H1 (cell line): ENCODE measurements around the gene PRX. TPM values are rescaled to one million over a fixed set of nuclear protein-coding genes. Genes with fewer than 3 reads are reported as not detected.

ENCODE experiments used
- GABPA ChIP-seq: IDR thresholded peaks from 2 replicates; pipeline ENCODE4 v1.6.1; 2011; ENCODE audit warnings: mild to moderate bottlenecking, low read length, moderate library complexity, borderline replicate concordance; ENCODE audit not compliant: insufficient read depth
- GTF2F1 ChIP-seq: IDR thresholded peaks from 2 replicates; pipeline ENCODE4 v1.6.1; 2012; ENCODE audit warnings: low read depth, low read length, improper control_type of control experiment, borderline replicate concordance
- NRF1 ChIP-seq: IDR thresholded peaks from 2 replicates; pipeline ENCODE4 v1.6.1; 2011; ENCODE audit warnings: mild to moderate bottlenecking, low read depth, low read length, improper control_type of control experiment
- SAP30 ChIP-seq: fragments of 300-600 bp; sonication (generic); IDR thresholded peaks from 2 replicates; pipeline ENCODE4 v1.7.1; 2012; ENCODE audit warnings: low read length, moderate library complexity, mild to moderate bottlenecking, inconsistent platforms; ENCODE audit not compliant: insufficient read depth, insufficient replicate concordance
- polyA plus RNA-seq, 7 experiments: library from polyadenylated mRNA; depleted of rRNA in 3 of 7; stranded (reverse) in 5 of 7; unstranded in 2 of 7; fragments of >200 nt in 5 of 7; fragments of 200-250 nt in 2 of 7; gene quantifications; 1 replicate in 5 of 7; 2 replicates in 1 of 7; 4 replicates in 1 of 7; pipeline versions ENCODE4 v1.2.1 to v1.2.3, GENCODE V29; 2011 to 2013; ENCODE audit warnings: missing spikeins in 2 of 7, mixed read lengths in 2 of 7
- total RNA-seq: library from RNA; stranded (reverse); fragmentation: NEBNext Ultra II Directional; extraction: Animal tissue kit (Norgen Biotek cat#: 25700); gene quantifications from 2 replicates; pipeline ENCODE4 v1.2.1, GENCODE V29; 2021
- TF ChIP-seq, protein P1 (sequence below): IDR thresholded peaks from 2 replicates; pipeline ENCODE4 v1.6.1; 2011; ENCODE audit warnings: low read depth, mild to moderate bottlenecking, low read length; ENCODE audit not compliant: insufficient read depth

The PRX gene
- total and polyA plus RNA-seq, 2 of the 8 experiments (the other 6 are each of a cell fraction or from before 2014, with no cell fraction given), result 2.8 to 5.8 TPM

DNA sequence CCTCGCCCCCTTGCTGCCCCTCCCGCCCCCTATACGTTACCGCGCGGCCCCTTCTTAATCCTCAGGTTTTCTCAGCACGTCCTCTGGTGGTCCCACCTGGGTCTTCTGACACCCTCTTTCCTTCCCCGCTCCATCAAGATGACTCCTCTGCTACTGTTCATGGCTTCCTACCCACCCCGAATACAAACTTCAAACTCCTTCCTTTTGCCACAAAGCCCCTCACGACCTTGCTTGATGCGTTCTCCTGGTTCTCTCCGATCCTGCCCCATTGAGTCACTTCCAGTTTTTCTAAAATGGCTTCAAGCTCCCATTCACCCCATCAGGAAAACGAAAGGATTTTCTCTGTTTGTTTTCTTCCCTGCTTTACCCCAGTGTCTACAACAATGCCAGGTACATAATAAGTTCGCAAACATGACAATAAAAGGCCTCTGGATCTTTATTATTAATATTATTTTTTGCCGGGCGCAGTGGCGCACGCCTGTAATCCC lies 31.7 kb upstream of the PRX start (continued):
- TF ChIP-seq GTF2F1 (no peak), NRF1 (no peak), SAP30 (no peak), GABPA (no peak)
- TF ChIP-seq, protein P1, sequence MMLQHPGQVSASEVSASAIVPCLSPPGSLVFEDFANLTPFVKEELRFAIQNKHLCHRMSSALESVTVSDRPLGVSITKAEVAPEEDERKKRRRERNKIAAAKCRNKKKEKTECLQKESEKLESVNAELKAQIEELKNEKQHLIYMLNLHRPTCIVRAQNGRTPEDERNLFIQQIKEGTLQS, result no peak
